OCI-LY1 (cell line): ENCODE results near the gene HYPK.
A peak's percentile ranks its signal among the peaks of the same experiment; 100 is the strongest.
"Not testable (repeated sequence)": the region's sequence is repeated elsewhere in the genome, so short reads cannot be mapped to it uniquely, and the experiment has no call there.

Source experiments
- H2AFZ ChIP-seq: fragments of 200-600 bp; sonication (generic), shearing (Covaris generic); 2 replicates; pipeline ENCODE4 v1.6.0; 2014; ENCODE audit warnings: antibody characterized with exemption, mild to moderate bottlenecking, low read length
- H3F3A ChIP-seq: fragments of 200-600 bp; sonication (generic), shearing (Covaris generic); 2 replicates; pipeline ENCODE4 v1.6.0; 2014; ENCODE audit warnings: mild to moderate bottlenecking, antibody characterized with exemption, low read length, moderate library complexity; ENCODE audit not compliant: insufficient read depth
- H3K27ac ChIP-seq: fragments of 200-600 bp; sonication (generic); 2 replicates; pipeline ENCODE4 v1.5.1; 2014; ENCODE audit warnings: low read length, mixed run types, mild to moderate bottlenecking, low read depth; ENCODE audit not compliant: poor library complexity, severe bottlenecking
- H3K27me3 ChIP-seq: fragments of 200-600 bp; sonication (generic); 2 replicates; pipeline ENCODE4 v1.6.0; 2014; ENCODE audit warnings: antibody characterized with exemption, mild to moderate bottlenecking, low read length, moderate library complexity; ENCODE audit not compliant: insufficient read depth
- H3K36me3 ChIP-seq: fragments of 200-600 bp; sonication (generic); 2 replicates; pipeline ENCODE4 v1.6.1; 2014; ENCODE audit warnings: mild to moderate bottlenecking, antibody characterized with exemption, low read length, moderate library complexity, mixed read lengths; ENCODE audit not compliant: insufficient read depth
- H3K4me1 ChIP-seq: fragments of 200-600 bp; sonication (generic); 2 replicates; pipeline ENCODE4 v1.5.1; 2014; ENCODE audit warnings: mild to moderate bottlenecking, low read length, moderate library complexity; ENCODE audit not compliant: insufficient read depth, severe bottlenecking
- H3K4me2 ChIP-seq: fragments of 200-600 bp; sonication (generic), shearing (Covaris generic); 2 replicates; pipeline ENCODE4 v1.6.1; 2014; ENCODE audit warnings: low read length
- H3K4me3 ChIP-seq: fragments of 200-600 bp; sonication (generic); 2 replicates; pipeline ENCODE4 v1.5.1; 2014; ENCODE audit warnings: low read length, low read depth, mild to moderate bottlenecking, mixed read lengths; ENCODE audit not compliant: poor library complexity, severe bottlenecking
- H3K79me2 ChIP-seq: fragments of 200-600 bp; shearing (Covaris generic); 2 replicates; pipeline ENCODE4 v1.6.1; 2016; ENCODE audit warnings: mixed run types, low read length, mixed read lengths; ENCODE audit not compliant: insufficient read depth
- H3K9ac ChIP-seq: fragments of 200-600 bp; sonication (generic), shearing (Covaris generic); 2 replicates; pipeline ENCODE4 v1.6.1; 2014; ENCODE audit warnings: mild to moderate bottlenecking, low read length, mixed read lengths
- H3K9me2 ChIP-seq: fragments of 200-600 bp; sonication (generic), shearing (Covaris generic); 2 replicates; pipeline ENCODE4 v1.6.1; 2014; ENCODE audit warnings: low read depth, mild to moderate bottlenecking, low read length, mixed read lengths
- H3K9me3 ChIP-seq: fragments of 200-600 bp; shearing (Covaris generic); 2 replicates; pipeline ENCODE4 v1.6.1; 2014; ENCODE audit warnings: low read length, mixed read lengths
- H4K20me1 ChIP-seq: fragments of 200-600 bp; sonication (generic), shearing (Covaris generic); 2 replicates; pipeline ENCODE4 v1.6.0; 2016; ENCODE audit warnings: mild to moderate bottlenecking, low read length; ENCODE audit not compliant: insufficient read depth
- CTCF ChIP-seq: fragments of 200-600 bp; sonication (generic), shearing (Covaris generic); IDR thresholded peaks from 2 replicates; pipeline ENCODE4 v1.5.1; 2017; ENCODE audit warnings: mild to moderate bottlenecking, antibody characterized with exemption, low read length, moderate library complexity, mixed read lengths
- EZH2 ChIP-seq: fragments of 200-600 bp; sonication (generic), shearing (Covaris generic); IDR thresholded peaks from 2 replicates; pipeline ENCODE4 v1.8.0; 2017; ENCODE audit warnings: borderline replicate concordance, mixed run types, mild to moderate bottlenecking, antibody characterized with exemption, low read length, moderate library complexity, mixed read lengths

Gene HYPK

GRCh38 chr15:43799945-43800285 is 484 bp upstream of the HYPK start, which contains the start of gene SERINC4:
Gene SERINC4, minus strand, starts transcription at chr15:43800220. Its CDS starts 234 bp downstream, at chr15:43799986.
- Histone ChIP-seq H3K9me2 (no peaks in the 10 kb centered on the region), H3K27me3 (no peaks in the 10 kb centered on the region), H3K4me2 (peak within 1 kb of the TSS; percentile 80), H3K9ac (peak within 1 kb of the TSS; percentile 95), H3K79me2 (peaks cover 16% of the 10 kb centered on the region), H3K36me3 (peaks cover 61% of the 10 kb centered on the region), H2AFZ (no peak within 1 kb of the TSS), H3K4me3 (peak within 1 kb of the TSS; percentile 95), H3K27ac (peak within 1 kb of the TSS; percentile 98), H3K9me3 (no peaks in the 10 kb centered on the region), H3K4me1 (peaks cover 72% of the 10 kb centered on the region), H4K20me1 (no peaks in the 10 kb centered on the region), H3F3A (peaks cover 17% of the 10 kb centered on the region)
- TF ChIP-seq CTCF (no peak), EZH2 (no peak)

GRCh38 chr15:43802676-43803075 is 2.3 kb downstream of the HYPK start:
- H4K20me1 ChIP-seq, H3K27me3 ChIP-seq, H3K9ac ChIP-seq, H3K4me2 ChIP-seq, H2AFZ ChIP-seq, H3K9me3 ChIP-seq, H3K4me3 ChIP-seq, H3K9me2 ChIP-seq, H3F3A ChIP-seq: not testable (repeated sequence)
- H3K27ac ChIP-seq: peak overlapping the region; percentile 98
- peaks cover 66% of the 10 kb centered on the region for H3K36me3 ChIP-seq
- peaks cover 48% of the 10 kb centered on the region for H3K4me1 ChIP-seq
- peaks cover 16% of the 10 kb centered on the region for H3K79me2 ChIP-seq

GRCh38 chr15:43808435-43808950 is 8.1 kb downstream of the HYPK start:
- Histone ChIP-seq H3K27me3 (no peaks in the 10 kb centered on the region), H4K20me1 (no peaks in the 10 kb centered on the region), H3K4me3 (no peak overlapping the region), H3F3A (peaks cover 11% of the 10 kb centered on the region), H2AFZ (no peak overlapping the region), H3K79me2 (no peaks in the 10 kb centered on the region), H3K4me2 (peak overlapping the region; percentile 58), H3K9me3 (no peaks in the 10 kb centered on the region), H3K27ac (peak overlapping the region; percentile 93), H3K4me1 (peaks cover 33% of the 10 kb centered on the region), H3K9ac (peak overlapping the region; percentile 30), H3K9me2 (no peaks in the 10 kb centered on the region), H3K36me3 (peaks cover 92% of the 10 kb centered on the region)
- TF ChIP-seq CTCF (no peak), EZH2 (no peak)

- H2AFZ ChIP-seq: no peak overlapping the region
- H3K9me2 ChIP-seq: no peaks in the 10 kb centered on the region
- H3K4me3 ChIP-seq: no peak overlapping the region
- no peaks in the 10 kb centered on the region for H3K27me3 ChIP-seq
- peaks cover 11% of the 10 kb centered on the region for H3F3A ChIP-seq
- no peak for TF ChIP-seq CTCF
- H3K4me2 ChIP-seq: peak overlapping the region; percentile 58
- H4K20me1 ChIP-seq: no peaks in the 10 kb centered on the region
- no peaks in the 10 kb centered on the region for H3K9me3 ChIP-seq
- H3K4me1 ChIP-seq: peaks cover 33% of the 10 kb centered on the region
- peak overlapping the region; percentile 42 for H3K9ac ChIP-seq
- peaks cover 92% of the 10 kb centered on the region for H3K36me3 ChIP-seq
- peak overlapping the region; percentile 93 for H3K27ac ChIP-seq
- H3K79me2 ChIP-seq: no peaks in the 10 kb centered on the region
These were observed 8.7 kb downstream of the HYPK start for GRCh38 chr15:43808960-43809678.

- Histone ChIP-seq H3K79me2 (peaks cover 24% of the 10 kb centered on the region), H3K36me3 (peaks cover 92% of the 10 kb centered on the region), H3K4me1 (peaks cover 19% of the 10 kb centered on the region)
These were observed 14.7 kb downstream of the HYPK start for GRCh38 chr15:43815064-43815463.

More at GRCh38 chr15:43815064-43815463, 14.7 kb downstream of the HYPK start:
- not testable (repeated sequence) for H4K20me1 ChIP-seq, H2AFZ ChIP-seq, H3K9me3 ChIP-seq, H3K4me2 ChIP-seq, H3F3A ChIP-seq, H3K9ac ChIP-seq, H3K27me3 ChIP-seq, H3K27ac ChIP-seq, H3K9me2 ChIP-seq, H3K4me3 ChIP-seq
